ENCODE measurements around the gene RAB27A.
"Not testable (repeated sequence)": the region's sequence is repeated elsewhere in the genome, so short reads cannot be mapped to it uniquely, and the experiment has no call there.

The RAB27A gene

GRCh38 chr15:55289746-55290527, at the start of gene RAB27A:
Gene RAB27A (minus strand): TSS chr15:55289813. CDS start chr15:55234934, 54,879 bp downstream.
- peak; percentile 30 for DNase-seq (ENCODE audit: low read depth)

GRCh38 chr15:55337160-55337559, 47.5 kb upstream of the RAB27A start:
- no peak for DNase-seq (ENCODE audit: low read depth)

DNA sequence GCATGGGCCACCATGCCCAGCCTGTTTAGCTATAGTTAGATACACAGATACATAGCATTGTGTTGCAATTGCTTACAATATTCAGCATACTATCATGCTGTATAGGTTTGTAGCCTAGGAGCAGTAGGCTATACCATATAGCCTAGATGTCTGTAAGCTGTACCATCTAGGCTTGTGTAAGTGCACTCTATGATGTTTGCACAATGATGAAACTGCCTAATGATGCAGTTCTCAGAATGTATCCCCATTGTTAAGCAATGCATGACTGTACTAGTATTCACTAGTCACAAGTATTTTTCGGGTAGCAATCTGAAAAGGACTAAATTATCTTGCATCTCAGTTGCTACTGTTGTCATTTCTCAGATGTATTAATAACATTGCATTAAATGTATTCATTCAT, 45.4 kb upstream of the RAB27A start:
- DNase-seq (ENCODE audit: low read depth) = no peak

DNA sequence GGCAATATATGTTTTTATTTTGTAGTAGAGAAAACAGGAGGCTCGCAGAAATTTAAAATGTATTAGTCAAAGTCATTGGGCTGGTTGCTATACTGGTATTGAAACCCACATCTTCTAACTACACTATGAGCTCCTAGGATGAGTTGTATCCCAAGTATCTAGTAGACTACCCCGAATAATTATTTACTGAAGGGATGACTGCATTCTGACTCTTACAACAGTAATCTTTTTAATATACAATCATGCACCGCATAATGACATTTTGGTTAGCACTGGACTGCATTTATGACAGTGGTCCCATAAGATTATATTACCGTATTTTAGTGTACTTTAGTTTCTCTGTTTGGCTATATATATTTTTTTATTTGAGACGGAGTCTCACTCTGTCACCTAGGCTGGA, 44.8 kb upstream of the RAB27A start:
- DNase-seq (ENCODE audit: low read depth) = no peak

DNA sequence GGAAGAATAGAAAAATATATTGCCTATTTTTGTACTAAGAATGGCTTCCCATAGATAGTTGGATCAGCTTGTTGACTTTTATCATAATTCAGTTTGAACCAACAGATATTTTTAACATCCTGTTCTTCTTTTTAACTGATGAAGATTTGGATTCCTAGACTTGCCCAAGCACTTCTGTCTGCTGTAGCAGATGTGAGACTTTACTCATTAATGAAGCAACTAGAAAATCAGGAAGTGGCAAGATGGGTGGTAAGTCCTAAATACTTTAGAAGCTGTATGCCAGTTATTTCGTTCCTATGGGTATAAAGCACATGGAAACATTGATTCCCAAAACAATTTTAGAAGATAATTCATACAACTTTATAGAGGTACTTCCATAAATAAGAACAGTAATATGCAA, 37.8 kb upstream of the RAB27A start:
- no peak for DNase-seq (ENCODE audit: low read depth)

DNA sequence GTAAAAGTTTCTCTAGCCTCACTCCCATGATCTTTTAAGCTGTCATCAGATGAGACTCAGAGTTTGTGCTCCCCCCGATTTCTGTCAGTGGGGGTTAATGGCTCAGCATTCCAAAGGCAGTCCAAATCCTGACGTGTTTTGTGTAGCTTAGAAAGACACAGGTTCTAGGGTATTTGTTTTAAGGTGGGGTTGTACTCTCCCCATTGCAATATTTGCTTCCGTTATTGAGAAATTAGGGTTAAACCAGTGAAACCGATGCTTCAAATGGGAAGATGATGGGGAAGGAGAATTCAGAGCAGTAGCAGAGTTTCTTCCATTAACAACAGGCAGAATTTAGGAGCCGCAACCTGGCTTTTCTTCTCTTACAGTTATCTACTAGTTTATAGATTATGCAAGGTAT, 32.9 kb upstream of the RAB27A start:
- no peak for DNase-seq (ENCODE audit: low read depth)

GRCh38 chr15:55320963-55321362, 31.4 kb upstream of the RAB27A start:
- DNase-seq (ENCODE audit: low read depth) = no peak

DNA sequence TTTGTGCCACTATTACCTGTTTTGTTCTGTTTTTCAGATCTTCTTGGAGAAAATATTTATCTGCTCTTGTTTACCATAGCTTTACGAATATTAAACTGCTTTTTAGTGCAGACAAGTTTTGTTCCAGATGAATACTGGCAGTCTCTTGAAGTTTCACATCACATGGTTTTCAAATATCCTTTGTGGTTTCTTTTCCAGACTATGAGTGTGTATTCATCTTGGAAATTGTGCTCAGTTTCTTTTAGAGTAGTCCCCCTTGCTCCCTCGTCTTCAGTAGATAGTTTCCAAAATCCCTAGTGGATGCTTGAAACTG, 30.6 kb upstream of the RAB27A start:
- no peak for DNase-seq (ENCODE audit: low read depth)

DNA sequence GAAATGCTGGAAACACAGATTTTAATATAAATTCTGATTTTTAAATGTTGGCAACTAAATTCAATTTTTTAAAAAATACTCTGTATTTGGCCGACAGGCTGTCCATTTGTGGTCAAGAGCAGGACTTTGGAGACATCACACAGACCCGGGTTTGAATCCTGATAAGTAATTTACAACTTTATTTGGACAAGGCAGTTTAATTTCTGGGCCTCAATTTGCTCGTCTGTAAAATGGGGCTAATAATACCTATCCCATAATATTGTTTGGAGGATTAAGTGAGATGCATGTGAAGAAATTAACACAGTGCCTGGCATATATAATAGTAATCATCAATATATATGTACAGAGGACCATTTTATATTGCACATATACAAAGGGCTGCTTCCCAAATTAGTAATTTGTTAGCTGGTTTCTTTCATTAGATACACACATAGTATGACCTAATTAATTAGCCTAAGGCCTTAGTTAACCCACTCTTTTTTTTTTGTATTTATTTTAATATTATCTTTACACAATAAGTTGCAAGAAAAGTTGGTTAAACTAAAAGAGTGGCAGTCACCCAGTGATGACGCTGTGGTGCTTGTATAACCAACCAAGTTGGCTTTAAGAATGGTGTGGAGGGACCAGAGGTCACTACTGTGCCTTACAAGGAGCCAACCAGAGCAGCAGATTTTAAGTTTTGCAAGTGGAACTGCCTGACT, 30.1 kb upstream of the RAB27A start:
- no peak for DNase-seq (ENCODE audit: low read depth)

- DNase-seq (ENCODE audit: low read depth) = peak; percentile 54
Measured at GRCh38 chr15:55318588-55319494, 29.2 kb upstream of the RAB27A start, which contains the start of the genes PIGB and PIGBOS1. Gene PIGB (plus strand): TSS chr15:55319222. CDS start chr15:55319251, 29 bp downstream. Gene PIGBOS1 (minus strand): TSS chr15:55319123. CDS start chr15:55317792, 1,331 bp downstream.

GRCh38 chr15:55302801-55303200, 13.2 kb upstream of the RAB27A start:
- not testable (repeated sequence) for DNase-seq (ENCODE audit: low read depth)

DNA sequence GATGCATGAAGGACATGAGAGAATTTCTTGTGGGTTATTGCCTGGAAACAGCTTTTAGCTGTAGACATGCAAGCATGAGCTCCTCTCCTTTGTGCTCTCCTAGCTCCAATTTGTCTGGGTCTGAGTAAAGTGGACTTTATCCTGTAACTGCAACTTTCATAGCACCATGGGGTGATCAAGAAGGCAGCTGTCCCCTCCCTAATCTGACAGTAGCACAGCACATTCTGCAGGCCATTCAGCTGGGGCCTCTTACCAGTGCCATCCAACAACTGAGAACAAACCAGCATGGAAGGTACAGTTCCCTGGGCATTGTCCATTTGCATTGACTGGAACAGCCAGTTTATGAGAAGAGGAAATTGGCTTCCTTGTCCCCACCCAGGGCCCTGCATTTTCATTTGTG, 7.7 kb upstream of the RAB27A start:
- DNase-seq (ENCODE audit: low read depth) = no peak

- DNase-seq (ENCODE audit: low read depth) = no peak
Measured at GRCh38 chr15:55290528-55291057, 980 bp upstream of the RAB27A start.

GRCh38 chr15:55289011-55289745, 435 bp downstream of the RAB27A start:
- no peak for DNase-seq (ENCODE audit: low read depth)

DNA sequence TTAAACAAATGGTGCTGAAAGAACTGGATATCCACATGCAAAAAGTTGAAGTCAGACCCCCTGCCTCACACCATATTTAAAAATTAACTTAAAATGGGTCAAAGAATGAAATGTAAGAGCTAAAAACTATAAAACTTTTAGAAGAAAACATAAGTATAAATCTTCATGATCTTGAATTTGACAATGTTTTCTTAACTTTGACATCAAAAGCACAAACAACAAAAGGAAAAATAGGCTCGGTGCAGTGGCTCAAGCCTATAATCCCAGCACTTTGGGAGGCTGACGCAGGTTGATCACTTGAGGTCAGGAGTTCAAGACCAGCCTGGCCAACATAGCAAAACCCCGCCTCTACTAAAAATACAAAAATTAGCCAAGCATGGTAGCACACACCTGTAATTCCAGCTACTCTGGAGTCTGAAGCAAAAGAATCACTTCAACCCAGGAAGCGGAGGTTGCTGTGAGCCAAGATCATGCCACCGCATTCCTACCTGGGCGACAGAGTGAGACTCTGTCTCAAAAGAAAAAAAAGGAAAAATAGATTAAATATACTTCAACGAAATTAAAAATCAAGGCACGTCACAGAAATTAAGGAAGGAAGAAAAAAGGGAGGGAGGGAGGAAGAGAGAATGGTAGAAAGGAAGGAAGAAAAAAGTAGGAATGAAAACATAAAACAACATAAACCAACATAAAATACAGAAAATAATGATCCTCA, 1.5 kb downstream of the RAB27A start:
- DNase-seq (ENCODE audit: low read depth) = no peak

- DNase-seq (ENCODE audit: low read depth) = not testable (repeated sequence)
Measured at GRCh38 chr15:55286442-55287189, 3.0 kb downstream of the RAB27A start.

- no peak for DNase-seq (ENCODE audit: low read depth)
Measured at GRCh38 chr15:55284426-55284825, 5.2 kb downstream of the RAB27A start.

- no peak for DNase-seq (ENCODE audit: low read depth)
Measured at GRCh38 chr15:55283379-55284147, 6.0 kb downstream of the RAB27A start.

DNA sequence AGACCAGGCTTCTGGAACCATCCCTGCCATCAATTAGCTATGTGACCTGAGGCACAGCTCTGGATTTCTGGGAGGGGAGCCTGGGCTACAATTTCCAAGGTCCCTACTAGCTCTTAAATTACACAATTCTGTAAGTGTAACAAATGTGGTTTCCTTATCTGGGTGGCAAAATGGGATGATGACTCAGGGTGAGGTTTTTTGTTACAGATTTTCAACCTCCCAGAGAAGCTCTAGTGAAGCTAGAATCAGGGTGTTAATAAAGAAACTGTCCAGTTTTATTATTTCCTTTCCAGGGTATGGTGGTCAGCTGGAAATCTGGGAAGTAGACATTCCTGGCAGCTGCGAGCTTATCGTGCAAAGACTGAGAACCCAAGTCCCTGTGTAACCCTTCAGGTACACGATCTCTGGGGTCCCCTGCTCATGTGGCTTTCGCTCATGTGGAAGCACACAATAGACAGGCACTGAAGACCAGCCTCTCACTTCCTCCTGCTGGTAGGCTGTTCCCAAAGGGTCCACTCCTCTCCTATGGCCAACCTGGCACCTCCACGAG, 7.3 kb downstream of the RAB27A start:
- DNase-seq (ENCODE audit: low read depth) = peak; percentile 48
